PC-3 (cell line): ENCODE data around the gene ABCC3.

Source experiments
- EZH2 ChIP-seq: fragments of 300-600 bp; sonication (generic); IDR thresholded peaks from one replicate; pipeline ENCODE4 v1.6.1; 2017; ENCODE audit warnings: antibody characterized with exemption, mild to moderate bottlenecking, low read length; ENCODE audit not compliant: unreplicated experiment
- TF ChIP-seq, protein P1 (sequence below): fragments of 300-600 bp; sonication (generic); conservative IDR thresholded peaks from 2 replicates; pipeline ENCODE4 v1.5.1; 2017; ENCODE audit warnings: antibody characterized with exemption, low read depth, mild to moderate bottlenecking, low read length

DNA sequence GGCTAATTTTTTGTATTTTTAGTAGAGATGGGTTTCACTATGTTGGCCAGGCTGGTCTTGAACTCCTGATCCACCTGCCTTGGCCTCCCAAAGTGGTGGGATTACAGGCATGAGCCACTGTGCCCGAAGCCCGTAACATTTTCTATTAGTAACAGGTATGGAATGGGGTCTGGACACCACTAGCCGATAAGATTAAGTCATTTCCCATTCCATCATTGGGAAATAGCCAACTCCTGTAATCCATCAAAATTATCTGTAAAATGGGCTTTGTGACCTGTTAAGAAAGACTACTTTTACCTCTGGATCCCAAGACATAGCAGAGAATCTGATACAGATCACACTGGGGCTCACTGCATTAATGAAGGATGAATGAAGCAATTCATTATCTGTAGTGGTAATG is 80.8 kb downstream of the ABCC3 start:
- TF ChIP-seq, protein P1, sequence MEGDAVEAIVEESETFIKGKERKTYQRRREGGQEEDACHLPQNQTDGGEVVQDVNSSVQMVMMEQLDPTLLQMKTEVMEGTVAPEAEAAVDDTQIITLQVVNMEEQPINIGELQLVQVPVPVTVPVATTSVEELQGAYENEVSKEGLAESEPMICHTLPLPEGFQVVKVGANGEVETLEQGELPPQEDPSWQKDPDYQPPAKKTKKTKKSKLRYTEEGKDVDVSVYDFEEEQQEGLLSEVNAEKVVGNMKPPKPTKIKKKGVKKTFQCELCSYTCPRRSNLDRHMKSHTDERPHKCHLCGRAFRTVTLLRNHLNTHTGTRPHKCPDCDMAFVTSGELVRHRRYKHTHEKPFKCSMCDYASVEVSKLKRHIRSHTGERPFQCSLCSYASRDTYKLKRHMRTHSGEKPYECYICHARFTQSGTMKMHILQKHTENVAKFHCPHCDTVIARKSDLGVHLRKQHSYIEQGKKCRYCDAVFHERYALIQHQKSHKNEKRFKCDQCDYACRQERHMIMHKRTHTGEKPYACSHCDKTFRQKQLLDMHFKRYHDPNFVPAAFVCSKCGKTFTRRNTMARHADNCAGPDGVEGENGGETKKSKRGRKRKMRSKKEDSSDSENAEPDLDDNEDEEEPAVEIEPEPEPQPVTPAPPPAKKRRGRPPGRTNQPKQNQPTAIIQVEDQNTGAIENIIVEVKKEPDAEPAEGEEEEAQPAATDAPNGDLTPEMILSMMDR, result no peak
- TF ChIP-seq EZH2, result no peak
